Common myeloid progenitor, CD34-positive (primary cell): ENCODE measurements around the gene ARHGEF10L.

Experiments
- CTCF ChIA-PET: fragments of 350-600 bp; sonication (Branson Sonifier 250); formaldehyde crosslinking; loops from one replicate; lab custom pipeline; 2021; ENCODE audit warnings: antibody characterized with exemption; lab: Charles Lee
- POLR2A ChIA-PET: fragments of 350-600 bp; sonication (Branson Sonifier 250); formaldehyde crosslinking; loops from one replicate; lab custom pipeline; 2021; ENCODE audit warnings: antibody characterized with exemption; lab: Charles Lee
- DNase-seq, 3 donors: peaks; one replicate each; pipeline versions ENCODE4 v3.0.0 to v3.0.0-alpha.2; 2013
- H3K27ac ChIP-seq, 2 experiments: 1 replicate in 1 of 2; 2 replicates in 1 of 2; pipeline ENCODE4 v1.7.0; 2013; ENCODE audit warnings: inconsistent platforms in 2 of 2, low read length in 2 of 2, mild to moderate bottlenecking in 2 of 2, low read depth in 1 of 2, moderate library complexity in 1 of 2; ENCODE audit not compliant: severe bottlenecking in 2 of 2, insufficient read depth in 1 of 2, poor library complexity in 1 of 2
- H3K27me3 ChIP-seq, 5 experiments: replicated peaks in 2 of 5; 1 replicate in 3 of 5; 2 replicates in 2 of 5; pipeline versions ENCODE4 v1.6.1 to v1.7.0; 2013; ENCODE audit warnings: low read length in 4 of 5, mild to moderate bottlenecking in 2 of 5, moderate library complexity in 2 of 5, inconsistent platforms in 1 of 5; ENCODE audit not compliant: insufficient read depth in 5 of 5, control insufficient read depth in 4 of 5
- H3K36me3 ChIP-seq, 4 experiments: 1 replicate in 2 of 4; 2 replicates in 2 of 4; pipeline versions ENCODE4 v1.6.1 to v1.7.0; 2013; ENCODE audit warnings: low read length in 3 of 4, control low read depth in 1 of 4, mild to moderate bottlenecking in 1 of 4; ENCODE audit not compliant: control insufficient read depth in 4 of 4, insufficient read depth in 4 of 4
- H3K4me1 ChIP-seq, 4 experiments: 1 replicate in 3 of 4; 2 replicates in 1 of 4; pipeline versions ENCODE4 v1.6.1 to v1.7.1; 2013; ENCODE audit warnings: low read length in 3 of 4, mild to moderate bottlenecking in 3 of 4, control low read depth in 1 of 4, inconsistent platforms in 1 of 4, moderate library complexity in 1 of 4; ENCODE audit not compliant: control insufficient read depth in 4 of 4, insufficient read depth in 4 of 4; ENCODE audit errors: control extremely low read depth in 1 of 4
- H3K4me3 ChIP-seq, 7 experiments: 1 replicate in 4 of 7; 2 replicates in 3 of 7; pipeline versions ENCODE4 v1.5.1 to v1.7.0; 2013; ENCODE audit warnings: mild to moderate bottlenecking in 7 of 7, low read length in 6 of 7, moderate library complexity in 6 of 7, inconsistent platforms in 2 of 7, low read depth in 2 of 7, control low read depth in 1 of 7; ENCODE audit not compliant: insufficient read depth in 4 of 7, control insufficient read depth in 1 of 7; ENCODE audit errors: extremely low read depth in 1 of 7
- H3K9me3 ChIP-seq, 5 experiments: 1 replicate in 4 of 5; 2 replicates in 1 of 5; pipeline versions ENCODE4 v1.6.1 to v1.7.1; 2013; ENCODE audit warnings: low read length in 4 of 5, mild to moderate bottlenecking in 2 of 5, inconsistent platforms in 1 of 5, low read depth in 1 of 5, moderate library complexity in 1 of 5; ENCODE audit not compliant: control insufficient read depth in 4 of 5, insufficient read depth in 2 of 5; ENCODE audit errors: control extremely low read depth in 1 of 5
- WGBS: methylation state at CpG from one replicate; pipeline ENCODE4 v1.1.5; 2013; ENCODE audit not compliant: insufficient coverage; 5-methylcytosine and 5-hydroxymethylcytosine counted together

The ARHGEF10L gene

GRCh38 chr1:17633654-17634053, 94.2 kb downstream of the ARHGEF10L start:
- CTCF ChIA-PET, result no interaction called here
- 96% methylated on average over 7 of the region's 8 CpGs for WGBS
- Histone ChIP-seq H3K27ac (no peak overlapping the region), H3K4me3 (no peak overlapping the region), H3K4me1 (no peaks in the 10 kb centered on the region), H3K36me3 (no peaks in the 10 kb centered on the region), H3K9me3 (no peaks in the 10 kb centered on the region), H3K27me3 (peaks cover 0 to 4% (median 0%) of the 10 kb centered on the region in 5 experiments)
- POLR2A ChIA-PET, result no interaction called here
- DNase-seq, result no peak

- H3K36me3 ChIP-seq, result no peaks in the 10 kb centered on the region
- H3K9me3 ChIP-seq, result no peaks in the 10 kb centered on the region
- CTCF ChIA-PET, result interaction anchor here (0.7 kb wide), 1 partner anchor 23 kb away, joined by 3 read pairs; no protein-coding TSS in a partner anchor
- no peak for DNase-seq
- no peak overlapping the region for H3K27ac ChIP-seq
- 85% methylated on average over 5 of the region's 5 CpGs for WGBS
- POLR2A ChIA-PET, result no interaction called here
- no peak overlapping the region for H3K4me3 ChIP-seq
- H3K27me3 ChIP-seq, result peaks cover 0 to 8% (median 0%) of the 10 kb centered on the region in 5 experiments
- no peaks in the 10 kb centered on the region for H3K4me1 ChIP-seq
Observed at GRCh38 chr1:17635276-17635675, 95.8 kb downstream of the ARHGEF10L start.

GRCh38 chr1:17635811-17636210, 96.3 kb downstream of the ARHGEF10L start:
- CTCF ChIA-PET, result interaction anchor here (0.7 to 1.2 kb wide), 2 partner anchors 23 to 29 kb away, joined by 3 read pairs; no protein-coding TSS in a partner anchor
- no peak overlapping the region for H3K4me3 ChIP-seq
- H3K9me3 ChIP-seq, result no peaks in the 10 kb centered on the region
- POLR2A ChIA-PET, result no interaction called here
- no peak for DNase-seq
- WGBS, result 88% methylated on average over 9 of the region's 9 CpGs
- no peak overlapping the region for H3K27ac ChIP-seq
- H3K27me3 ChIP-seq, result peaks cover 0 to 8% (median 0%) of the 10 kb centered on the region in 5 experiments
- no peaks in the 10 kb centered on the region for H3K4me1 ChIP-seq
- H3K36me3 ChIP-seq, result no peaks in the 10 kb centered on the region

GRCh38 chr1:17636612-17637011, 97.1 kb downstream of the ARHGEF10L start:
- H3K27ac ChIP-seq, result no peak overlapping the region
- no peaks in the 10 kb centered on the region for H3K9me3 ChIP-seq
- no peak overlapping the region for H3K4me3 ChIP-seq
- H3K27me3 ChIP-seq, result peaks cover 0 to 5% (median 0%) of the 10 kb centered on the region in 5 experiments
- WGBS, result 100% methylated on average over 2 of the region's 3 CpGs
- no peaks in the 10 kb centered on the region for H3K36me3 ChIP-seq
- ChIA-PET POLR2A (no interaction called here), CTCF (interaction anchor here (1.2 to 1.6 kb wide), 2 partner anchors 17 to 30 kb away, joined by 3 read pairs; no protein-coding TSS in a partner anchor)
- DNase-seq, result no peak
- no peaks in the 10 kb centered on the region for H3K4me1 ChIP-seq

- POLR2A ChIA-PET, result no interaction called here
- no peaks in the 10 kb centered on the region for H3K36me3 ChIP-seq
- CTCF ChIA-PET, result interaction anchor here (1.2 to 1.6 kb wide), 2 partner anchors 16 to 30 kb away, joined by 3 read pairs; no protein-coding TSS in a partner anchor
Observed at GRCh38 chr1:17637055-17637454, 97.6 kb downstream of the ARHGEF10L start.

GRCh38 chr1:17639703-17640340, 100.3 kb downstream of the ARHGEF10L start:
- no peak for DNase-seq
- H3K27ac ChIP-seq, result no peak overlapping the region
- peaks cover 0 to 5% (median 3%) of the 10 kb centered on the region in 5 experiments for H3K27me3 ChIP-seq
- ChIA-PET CTCF (no interaction called here), POLR2A (no interaction called here)
- H3K36me3 ChIP-seq, result no peaks in the 10 kb centered on the region
- no peaks in the 10 kb centered on the region for H3K4me1 ChIP-seq
- no peak overlapping the region for H3K4me3 ChIP-seq
- H3K9me3 ChIP-seq, result no peaks in the 10 kb centered on the region
- 89% methylated on average over 8 of the region's 14 CpGs for WGBS

More at GRCh38 chr1:17637055-17637454, 97.6 kb downstream of the ARHGEF10L start:
- Histone ChIP-seq H3K27ac (no peak overlapping the region), H3K4me1 (no peaks in the 10 kb centered on the region), H3K4me3 (no peak overlapping the region), H3K27me3 (peaks cover 0 to 5% (median 0%) of the 10 kb centered on the region in 5 experiments), H3K9me3 (no peaks in the 10 kb centered on the region)
- DNase-seq, result no peak
- 90% methylated on average over 4 of the region's 4 CpGs for WGBS

GRCh38 chr1:17640393-17640792, 100.9 kb downstream of the ARHGEF10L start:
- no peaks in the 10 kb centered on the region for H3K36me3 ChIP-seq
- H3K27ac ChIP-seq, result no peak overlapping the region
- H3K9me3 ChIP-seq, result no peaks in the 10 kb centered on the region
- no peak overlapping the region for H3K4me3 ChIP-seq
- H3K4me1 ChIP-seq, result no peaks in the 10 kb centered on the region
- ChIA-PET CTCF (interaction anchor here (1.7 kb wide), 1 partner anchor 13 kb away, joined by 7 read pairs; no protein-coding TSS in a partner anchor), POLR2A (no interaction called here)
- no CpG with 5 or more reads among the region's 5 CpGs for WGBS
- DNase-seq, result no peak
- H3K27me3 ChIP-seq, result peaks cover 0 to 5% (median 3%) of the 10 kb centered on the region in 5 experiments
